GM12878 (cell line): ENCODE data around the gene TSHZ3. TPM values are rescaled to one million over a fixed set of nuclear protein-coding genes. Genes with fewer than 3 reads are reported as not detected.

Experiments
- ATAC-seq: fragments of 200-7000 bp; cut with Tn5 transposase; 3 replicates; pipeline ENCODE4 v1.9.1; 2020; ENCODE audit warnings: mild to moderate bottlenecking, moderate library complexity
- BruUV-seq: library from RNA; stranded (reverse); fragments of 400-500 nt; replicated peaks from 2 replicates; lab custom pipeline; 2021; lab: Mats Ljungman, UMichigan
- CTCF ChIA-PET: fragments of 300-600 bp; sonication (Branson Sonifier 250); formaldehyde crosslinking; extraction: SDS; loops from one replicate; lab custom pipeline; 2021; ENCODE audit warnings: inconsistent platforms; lab: Yijun Ruan, JAX
- POLR2A ChIA-PET: fragments of 350-600 bp; formaldehyde crosslinking; extraction: SDS; loops from one replicate; lab custom pipeline; 2021; ENCODE audit warnings: inconsistent platforms; lab: Charles Lee
- RAD21 ChIA-PET: fragments of 300-600 bp; sonication (Branson Sonifier 250); formaldehyde crosslinking; loops from one replicate; lab custom pipeline; 2023; ENCODE audit warnings: antibody characterized with exemption; ENCODE audit not compliant: unreplicated experiment; lab: Charles Lee
- SMC1A ChIA-PET: fragments of 300-600 bp; sonication (Branson Sonifier 250); formaldehyde crosslinking; loops from one replicate; lab custom pipeline; 2023; ENCODE audit not compliant: unreplicated experiment, uncharacterized antibody; lab: Charles Lee
- DNase-seq: peaks from one replicate; pipeline ENCODE4 v3.0.0-alpha.2; 2011; ENCODE audit warnings: low read depth, low spot score
- FAIRE-seq: peaks from 3 replicates; lab custom pipeline; 2011; peaks lifted over from hg19 to GRCh38; lab: Jason Lieb, UNC
- H2AFZ ChIP-seq: 2 replicates; pipeline ENCODE4 v1.6.0; 2011; ENCODE audit warnings: low read depth, low read length, control low read depth; ENCODE audit not compliant: control insufficient read depth
- H3K27ac ChIP-seq: 2 replicates; pipeline ENCODE4 v1.5.1; 2011; ENCODE audit warnings: control low read depth; ENCODE audit not compliant: control insufficient read depth, insufficient read depth
- H3K27me3 ChIP-seq, 2 experiments: replicated peaks in 1 of 2; 2 replicates each; pipeline versions ENCODE4 v1.6.0 to v1.6.1; 2011; ENCODE audit warnings: low read length in 1 of 2; ENCODE audit not compliant: control insufficient read depth in 2 of 2, insufficient read depth in 2 of 2
- H3K36me3 ChIP-seq, 2 experiments: 2 replicates each; pipeline ENCODE4 v1.5.1; 2011; ENCODE audit warnings: low read length in 1 of 2; ENCODE audit not compliant: control insufficient read depth in 2 of 2, insufficient read depth in 2 of 2
- H3K4me1 ChIP-seq: 2 replicates; pipeline ENCODE4 v1.6.1; 2011; ENCODE audit warnings: mild to moderate bottlenecking, low read length, moderate library complexity, mixed read lengths; ENCODE audit not compliant: control insufficient read depth, insufficient read depth
- H3K4me2 ChIP-seq: 2 replicates; pipeline ENCODE4 v1.6.0; 2011; ENCODE audit warnings: control low read depth; ENCODE audit not compliant: control insufficient read depth, insufficient read depth
- H3K4me3 ChIP-seq: fragments of 200-600 bp; sonication (generic); 2 replicates; pipeline ENCODE4 v1.5.1; 2016
- H3K79me2 ChIP-seq: 2 replicates; pipeline ENCODE4 v1.6.0; 2011; ENCODE audit warnings: low read length; ENCODE audit not compliant: control insufficient read depth, insufficient read depth
- H3K9ac ChIP-seq: 2 replicates; pipeline ENCODE4 v1.8.0; 2011; ENCODE audit warnings: low read length, control low read depth, mixed read lengths; ENCODE audit not compliant: control insufficient read depth, insufficient read depth
- H3K9me3 ChIP-seq: replicated peaks from 3 replicates; pipeline ENCODE4 v1.5.1; 2011; ENCODE audit warnings: mild to moderate bottlenecking, low read length; ENCODE audit not compliant: control insufficient read depth, insufficient read depth
- H4K20me1 ChIP-seq: 2 replicates; pipeline ENCODE4 v1.6.0; 2011; ENCODE audit not compliant: control insufficient read depth, insufficient read depth
- E4F1 ChIP-seq: fragments of 450-650 bp; IDR thresholded peaks from 2 replicates; pipeline ENCODE4 v1.6.1; 2018; ENCODE audit warnings: borderline replicate concordance, mild to moderate bottlenecking; ENCODE audit not compliant: partially characterized antibody
- NBN ChIP-seq: fragments of 450-650 bp; IDR thresholded peaks from 2 replicates; pipeline ENCODE4 v1.6.1; 2016
- SMAD5 ChIP-seq: IDR thresholded peaks from 2 replicates; pipeline ENCODE4 v1.6.1; 2016; ENCODE audit warnings: antibody characterized with exemption, low read depth
- SMARCA5 ChIP-seq: fragments of 450-650 bp; IDR thresholded peaks from 2 replicates; pipeline ENCODE4 v1.6.1; 2017; ENCODE audit warnings: mild to moderate bottlenecking
- SREBF1 ChIP-seq: IDR thresholded peaks from 2 replicates; pipeline ENCODE4 v1.6.1; 2012; ENCODE audit warnings: mild to moderate bottlenecking, low read length
- ZBTB33 ChIP-seq: fragments of 450-650 bp; IDR thresholded peaks from 2 replicates; pipeline ENCODE4 v1.6.1; 2017; ENCODE audit warnings: mild to moderate bottlenecking
- ZNF622 ChIP-seq: fragments of 450-650 bp; IDR thresholded peaks from 2 replicates; pipeline ENCODE4 v1.6.1; 2017; ENCODE audit warnings: mild to moderate bottlenecking, inconsistent platforms
- WGBS: methylation state at CpG from one replicate; pipeline ENCODE4 v1.1.6; 2016; ENCODE audit warnings: low lambda C conversion rate; ENCODE audit not compliant: insufficient replicate concordance, insufficient coverage; ENCODE audit errors: missing lambda C conversion rate; 5-methylcytosine and 5-hydroxymethylcytosine counted together
- in situ Hi-C: fragments of 300-500 bp; cut with MboI; formaldehyde crosslinking; loops from 9 replicates; pipeline ENCODE4 v1.14.3; 2018; ENCODE audit warnings: mixed read lengths
- intact Hi-C: fragments of 100-400 bp; cut with micrococcal nuclease; formaldehyde crosslinking; loops from one replicate; pipeline ENCODE4 v1.14.2; 2022; ENCODE audit not compliant: unreplicated experiment
- polyA plus RNA-seq, 11 experiments: library from polyadenylated mRNA; depleted of rRNA in 4 of 11; unstranded in 6 of 11; stranded (reverse) in 5 of 11; fragments of >200 nt; fragmentation: Nextera tagmentation in 4 of 11; fragmentation: Illumina TruSeq in 1 of 11; extraction: Ambion mirVana in 4 of 11; extraction: Trizol in 1 of 11; gene quantifications; 1 replicate in 1 of 11; 2 replicates in 10 of 11; pipeline versions ENCODE4 v1.2.1 to v1.2.3, GENCODE V29; 2011 to 2016; ENCODE audit warnings: inconsistent platforms in 2 of 11, missing spikeins in 2 of 11, low read depth in 1 of 11
- total RNA-seq, 4 experiments: library from RNA; depleted of rRNA in 3 of 4; stranded (reverse); fragments of >200 nt in 3 of 4; fragmentation: Illumina TruSeq in 1 of 4; extraction: Trizol in 1 of 4; gene quantifications; 2 replicates each; pipeline versions ENCODE4 v1.2.1 to v1.2.3, GENCODE V29; 2013 to 2021

TSHZ3 gene
- total and polyA plus RNA-seq, 10 of the 15 experiments (the other 5 are each of a cell fraction or from before 2014, with no cell fraction given) = 0.23 TPM; not detected in 9

DNA sequence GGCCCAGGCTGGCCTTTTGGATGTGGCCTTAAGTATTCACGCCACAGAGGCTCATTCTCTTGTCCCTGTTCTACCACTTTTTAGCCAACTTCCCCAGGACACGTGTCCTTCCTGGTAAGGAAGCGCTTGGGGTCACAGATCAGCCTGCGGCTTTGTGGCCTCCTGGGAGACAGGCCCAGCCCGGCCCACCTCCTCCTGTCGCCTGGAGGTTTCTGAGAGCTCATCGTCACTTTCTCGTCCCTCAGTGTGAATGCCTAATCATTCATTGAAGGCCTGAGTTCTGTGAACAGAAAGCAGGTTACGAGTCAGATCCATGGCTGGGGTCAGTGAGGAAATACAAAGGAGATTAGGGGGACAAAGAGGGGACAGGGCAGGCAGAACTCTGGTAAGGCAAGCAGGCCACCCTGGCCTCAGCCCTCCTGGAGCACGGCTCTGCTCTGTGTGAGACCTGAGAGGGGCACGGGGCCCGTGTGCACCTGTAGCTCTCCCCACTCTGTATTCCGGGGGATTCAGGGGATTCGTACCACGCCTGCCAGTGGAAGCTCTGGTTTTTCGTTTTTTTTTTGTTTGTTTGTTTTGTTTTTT is 38.6 kb upstream of the TSHZ3 start:
- H3K27me3 ChIP-seq = no peaks in the 10 kb centered on the region
- ChIA-PET CTCF (no interaction called here), RAD21 (no interaction called here), POLR2A (no interaction called here), SMC1A (no interaction called here)
- DNase-seq = no peak
- H3K9ac ChIP-seq = no peak overlapping the region
- no peaks in the 10 kb centered on the region for H3K4me1 ChIP-seq
- 22% methylated on average over 16 of the region's 16 CpGs for WGBS
- TF ChIP-seq SMARCA5 (no peak), SREBF1 (no peak), ZNF622 (no peak), E4F1 (no peak), NBN (no peak), ZBTB33 (no peak), SMAD5 (no peak)
- no peaks in the 10 kb centered on the region; the same call in 2 of the 3 replicates for H3K9me3 ChIP-seq
- FAIRE-seq = no peak
- no peak overlapping the region for H3K27ac ChIP-seq
- in situ Hi-C loops (no loop called here), intact Hi-C loops (no loop called here)
- ATAC-seq = no peak
- H2AFZ ChIP-seq = no peak overlapping the region
- no peak overlapping the region for H3K4me3 ChIP-seq
- H3K79me2 ChIP-seq = no peaks in the 10 kb centered on the region
- H3K4me2 ChIP-seq = no peak overlapping the region
- H3K36me3 ChIP-seq = no peaks in the 10 kb centered on the region
- no peaks in the 10 kb centered on the region for H4K20me1 ChIP-seq
- no TSS peak for BruUV-seq
